ENCODE data around the gene SEMA7A.

The SEMA7A gene

DNA sequence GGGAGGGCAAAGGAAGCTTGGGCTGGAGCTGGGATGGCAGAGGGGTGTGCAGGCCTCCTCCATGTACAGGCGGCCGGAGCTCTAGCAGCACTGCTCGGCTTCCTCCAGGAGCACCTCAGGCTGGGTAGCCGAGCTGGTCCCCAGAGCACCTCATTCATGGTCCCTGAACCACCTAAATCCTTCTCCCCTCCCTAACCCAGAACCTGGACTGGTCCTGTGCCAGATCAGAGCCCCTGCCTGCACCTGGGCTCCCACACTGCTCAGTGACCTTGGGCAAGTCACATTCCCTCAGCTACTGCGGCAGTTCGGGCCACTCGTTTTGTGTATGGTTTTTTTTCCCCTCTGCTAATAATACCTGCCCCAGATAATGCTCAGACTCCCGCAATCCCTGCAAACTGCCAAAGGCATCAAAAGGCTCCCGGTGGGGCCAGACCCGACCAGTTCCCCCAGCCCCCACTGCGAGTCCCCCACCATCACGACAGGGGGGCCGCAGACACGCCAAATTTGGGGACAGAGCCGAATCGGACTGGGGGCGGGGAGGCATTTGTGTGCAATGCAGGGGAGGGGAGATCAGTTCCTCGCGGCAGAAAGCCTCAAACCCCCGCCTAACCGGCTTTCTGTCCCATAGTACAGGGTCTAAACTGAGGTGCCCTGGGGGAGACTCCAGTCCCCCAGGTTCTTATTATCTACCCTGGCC, 1.3 kb downstream of the SEMA7A start:
- H3K36me3 ChIP-seq (ENCODE audit: low read depth), result peaks cover 6% of the 10 kb centered on the region; the same call in 1 of the 2 replicates
- no peaks in the 10 kb centered on the region for H3K27me3 ChIP-seq (ENCODE audit: insufficient read depth, poor library complexity, severe bottlenecking)
- no peaks in the 10 kb centered on the region for H3K9me3 ChIP-seq (ENCODE audit: severe bottlenecking)
- H3K27ac ChIP-seq (ENCODE audit: poor library complexity, severe bottlenecking), result peak overlapping the region; percentile 95
- ATAC-seq (ENCODE audit: low read depth) (peak; percentile 30), DNase-seq (ENCODE audit: low spot score) (no peak)
- TF ChIP-seq, protein P1, sequence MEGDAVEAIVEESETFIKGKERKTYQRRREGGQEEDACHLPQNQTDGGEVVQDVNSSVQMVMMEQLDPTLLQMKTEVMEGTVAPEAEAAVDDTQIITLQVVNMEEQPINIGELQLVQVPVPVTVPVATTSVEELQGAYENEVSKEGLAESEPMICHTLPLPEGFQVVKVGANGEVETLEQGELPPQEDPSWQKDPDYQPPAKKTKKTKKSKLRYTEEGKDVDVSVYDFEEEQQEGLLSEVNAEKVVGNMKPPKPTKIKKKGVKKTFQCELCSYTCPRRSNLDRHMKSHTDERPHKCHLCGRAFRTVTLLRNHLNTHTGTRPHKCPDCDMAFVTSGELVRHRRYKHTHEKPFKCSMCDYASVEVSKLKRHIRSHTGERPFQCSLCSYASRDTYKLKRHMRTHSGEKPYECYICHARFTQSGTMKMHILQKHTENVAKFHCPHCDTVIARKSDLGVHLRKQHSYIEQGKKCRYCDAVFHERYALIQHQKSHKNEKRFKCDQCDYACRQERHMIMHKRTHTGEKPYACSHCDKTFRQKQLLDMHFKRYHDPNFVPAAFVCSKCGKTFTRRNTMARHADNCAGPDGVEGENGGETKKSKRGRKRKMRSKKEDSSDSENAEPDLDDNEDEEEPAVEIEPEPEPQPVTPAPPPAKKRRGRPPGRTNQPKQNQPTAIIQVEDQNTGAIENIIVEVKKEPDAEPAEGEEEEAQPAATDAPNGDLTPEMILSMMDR (IDR thresholded peaks at IDR 0.05; ENCODE audit: poor library complexity, severe bottlenecking), result no peak
- H3K4me1 ChIP-seq (ENCODE audit: insufficient read depth, poor library complexity, severe bottlenecking), result peaks cover 25% of the 10 kb centered on the region
- peak overlapping the region; percentile 72 for H3K4me3 ChIP-seq (ENCODE audit: severe bottlenecking)

DNA sequence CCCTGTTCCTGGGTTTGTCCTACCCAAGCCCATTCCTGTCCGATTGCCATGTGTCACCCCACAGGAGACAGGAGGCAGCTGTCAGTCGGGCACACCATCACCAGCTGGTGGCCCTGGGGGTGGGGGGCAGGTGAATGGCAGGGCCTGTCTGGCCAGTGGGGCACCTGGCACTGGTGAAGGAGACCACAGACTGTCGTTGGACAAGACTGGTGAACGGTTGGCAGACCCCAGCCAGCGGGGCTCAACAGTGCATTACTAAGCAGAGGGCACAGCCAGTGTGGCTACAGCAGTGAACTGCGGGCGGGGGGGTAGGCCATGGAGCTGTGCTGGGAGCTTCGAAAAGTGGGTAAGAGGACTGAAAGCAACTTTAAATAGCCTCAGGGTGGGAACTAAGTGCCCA, 2.1 kb downstream of the SEMA7A start:
- H3K36me3 ChIP-seq (ENCODE audit: low read depth), result peaks cover 6% of the 10 kb centered on the region; the same call in 1 of the 2 replicates
- H3K9me3 ChIP-seq (ENCODE audit: severe bottlenecking), result no peaks in the 10 kb centered on the region
- TF ChIP-seq, protein P1 (IDR thresholded peaks at IDR 0.05; ENCODE audit: poor library complexity, severe bottlenecking), result no peak
- peak overlapping the region; percentile 72 for H3K4me3 ChIP-seq (ENCODE audit: severe bottlenecking)
- no peaks in the 10 kb centered on the region for H3K27me3 ChIP-seq (ENCODE audit: insufficient read depth, poor library complexity, severe bottlenecking)
- H3K27ac ChIP-seq (ENCODE audit: poor library complexity, severe bottlenecking), result peak overlapping the region; percentile 95
- H3K4me1 ChIP-seq (ENCODE audit: insufficient read depth, poor library complexity, severe bottlenecking), result peaks cover 25% of the 10 kb centered on the region
- ATAC-seq (ENCODE audit: low read depth) (peak; percentile 18; the same call in 2 of the 3 replicates), DNase-seq (ENCODE audit: low spot score) (peak; percentile 80)

DNA sequence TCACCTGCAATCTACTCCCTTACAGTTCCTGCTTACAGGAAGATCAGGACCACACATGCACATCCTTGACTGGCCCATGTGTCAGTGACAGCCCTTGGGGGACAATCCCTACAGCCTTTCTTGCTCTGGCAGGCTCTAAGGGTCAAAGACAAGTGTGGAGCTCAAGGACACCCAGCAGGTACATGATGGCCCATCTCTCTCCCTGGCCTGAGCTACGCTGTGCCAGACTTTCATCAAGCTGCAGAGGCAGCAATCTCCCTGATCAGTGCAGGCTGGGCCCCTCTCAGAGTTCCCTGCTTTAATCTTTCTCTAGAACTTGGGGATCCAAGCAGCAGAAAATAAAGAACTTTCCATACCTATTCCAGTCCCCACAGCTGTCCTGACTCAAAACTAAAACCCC, 2.6 kb downstream of the SEMA7A start:
- H3K27me3 ChIP-seq (ENCODE audit: insufficient read depth, poor library complexity, severe bottlenecking), result no peaks in the 10 kb centered on the region
- H3K27ac ChIP-seq (ENCODE audit: poor library complexity, severe bottlenecking), result peak overlapping the region; percentile 95
- DNase-seq (ENCODE audit: low spot score) (no peak), ATAC-seq (ENCODE audit: low read depth) (peak; percentile 6; the same call in 2 of the 3 replicates)
- H3K4me1 ChIP-seq (ENCODE audit: insufficient read depth, poor library complexity, severe bottlenecking), result peaks cover 25% of the 10 kb centered on the region
- TF ChIP-seq, protein P1 (IDR thresholded peaks at IDR 0.05; ENCODE audit: poor library complexity, severe bottlenecking), result no peak
- H3K36me3 ChIP-seq (ENCODE audit: low read depth), result peaks cover 9% of the 10 kb centered on the region; the same call in 1 of the 2 replicates
- H3K4me3 ChIP-seq (ENCODE audit: severe bottlenecking), result peak overlapping the region; percentile 72
- no peaks in the 10 kb centered on the region for H3K9me3 ChIP-seq (ENCODE audit: severe bottlenecking)

DNA sequence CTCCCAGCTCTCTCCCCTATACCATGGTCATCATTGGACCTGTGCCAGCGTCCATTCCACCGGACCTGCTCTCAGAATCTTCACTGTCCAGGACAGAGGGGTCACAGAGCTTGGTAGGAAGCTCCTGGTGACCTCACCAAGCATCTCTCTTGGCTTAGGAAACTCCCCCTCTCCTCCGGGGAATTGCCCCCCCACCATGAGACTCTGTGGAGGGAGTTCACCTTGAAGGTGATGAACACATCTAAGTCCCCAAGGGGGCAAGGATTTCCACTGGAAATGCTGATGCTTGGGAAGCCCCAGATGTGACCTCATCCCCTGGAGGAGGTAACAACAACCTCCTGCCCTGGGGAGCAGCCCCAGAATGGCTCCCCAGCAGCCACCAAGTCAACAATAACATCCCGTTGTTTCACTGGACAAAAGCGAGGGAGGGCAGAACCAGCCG, 3.2 kb downstream of the SEMA7A start:
- TF ChIP-seq, protein P1 (IDR thresholded peaks at IDR 0.05; ENCODE audit: poor library complexity, severe bottlenecking), result no peak
- Histone ChIP-seq H3K4me1 (ENCODE audit: insufficient read depth, poor library complexity, severe bottlenecking) (peaks cover 25% of the 10 kb centered on the region), H3K36me3 (ENCODE audit: low read depth) (peaks cover 10% of the 10 kb centered on the region; the same call in 1 of the 2 replicates), H3K4me3 (ENCODE audit: severe bottlenecking) (no peak overlapping the region), H3K27ac (ENCODE audit: poor library complexity, severe bottlenecking) (peak overlapping the region; percentile 95), H3K9me3 (ENCODE audit: severe bottlenecking) (no peaks in the 10 kb centered on the region), H3K27me3 (ENCODE audit: insufficient read depth, poor library complexity, severe bottlenecking) (no peaks in the 10 kb centered on the region)
- ATAC-seq (ENCODE audit: low read depth) (no peak), DNase-seq (ENCODE audit: low spot score) (no peak)
